ENCODE measurements around the gene SAMSN1. TPM values are rescaled to one million over a fixed set of nuclear protein-coding genes. Genes with fewer than 3 reads are reported as not detected.
A peak's percentile ranks its signal among the peaks of the same experiment; 100 is the strongest.

SAMSN1 gene
- total RNA-seq, 2 donors from 2014 or later, result 2.8 to 4.2 TPM

DNA sequence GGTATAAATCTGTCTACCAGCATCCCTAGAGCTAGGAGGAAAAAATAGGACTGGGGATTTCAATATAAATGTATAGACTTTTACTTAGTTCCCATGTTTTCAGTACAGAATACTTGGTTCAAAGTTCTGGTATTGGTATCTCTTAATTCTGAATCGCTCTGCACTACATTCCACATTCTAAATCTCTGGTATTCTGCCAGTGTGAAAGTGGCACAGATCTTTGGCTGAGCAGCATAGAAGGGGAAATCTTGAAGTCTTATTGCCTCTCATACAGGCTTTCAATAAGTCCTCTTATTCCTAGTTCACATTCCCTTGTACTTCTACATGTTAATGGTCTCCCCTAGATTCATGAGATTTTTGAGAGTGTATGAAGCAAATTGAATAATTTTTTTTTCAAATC is 89.2 kb downstream of the SAMSN1 start:
- ATAC-seq, result no peak
- DNase-seq, result no peak
- intact Hi-C loops (cut with DNase I, micrococcal nuclease), result no loop called here

DNA sequence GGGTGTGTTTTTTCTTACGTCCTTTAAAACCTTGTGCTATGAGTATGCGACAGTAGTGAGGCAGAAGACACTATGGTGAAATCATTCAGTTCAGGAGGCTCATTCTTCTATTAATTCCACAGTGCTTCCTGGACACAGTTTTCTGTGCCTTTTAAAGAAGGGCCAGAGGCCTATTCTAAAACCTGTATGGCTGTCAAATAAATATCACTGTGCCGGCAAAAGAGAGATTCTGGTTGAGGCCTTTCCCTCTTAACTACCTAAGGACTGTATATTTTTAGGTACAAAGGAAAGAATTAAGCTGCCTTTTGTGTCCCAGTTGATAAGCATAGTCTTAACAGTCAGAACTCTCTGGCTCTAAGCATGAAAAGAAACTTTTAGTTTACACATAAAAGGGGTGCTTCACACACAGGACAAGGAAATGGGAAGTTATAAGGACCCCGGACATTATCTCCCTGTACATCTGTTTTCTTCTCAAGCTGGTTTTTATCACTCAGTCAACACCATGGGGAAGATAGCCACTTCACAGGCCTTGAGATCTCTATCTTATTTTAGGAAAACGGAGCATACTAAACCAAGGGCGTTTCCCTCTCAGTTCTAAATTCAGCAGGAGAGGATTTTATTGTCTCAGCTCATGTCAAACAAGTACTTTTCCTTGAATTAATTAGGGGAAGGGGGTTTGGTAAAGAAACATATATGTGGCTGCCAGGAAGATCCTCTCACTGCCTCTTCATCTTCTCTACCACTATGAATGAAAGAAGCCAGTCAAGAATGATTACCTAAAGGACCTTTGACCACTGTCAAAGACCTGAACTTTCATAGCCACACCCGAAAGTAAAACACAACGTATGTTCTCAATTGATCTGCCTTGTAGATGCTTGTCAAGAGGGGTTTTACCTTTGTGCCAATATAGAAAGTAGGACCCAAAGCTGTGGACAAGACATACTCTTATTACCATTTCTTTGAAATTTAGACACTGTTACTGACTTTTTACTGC is 91.8 kb downstream of the SAMSN1 start:
- DNase-seq (no peak), ATAC-seq (peak; percentile 96)
- intact Hi-C loops (cut with DNase I, micrococcal nuclease), result no loop called here

DNA sequence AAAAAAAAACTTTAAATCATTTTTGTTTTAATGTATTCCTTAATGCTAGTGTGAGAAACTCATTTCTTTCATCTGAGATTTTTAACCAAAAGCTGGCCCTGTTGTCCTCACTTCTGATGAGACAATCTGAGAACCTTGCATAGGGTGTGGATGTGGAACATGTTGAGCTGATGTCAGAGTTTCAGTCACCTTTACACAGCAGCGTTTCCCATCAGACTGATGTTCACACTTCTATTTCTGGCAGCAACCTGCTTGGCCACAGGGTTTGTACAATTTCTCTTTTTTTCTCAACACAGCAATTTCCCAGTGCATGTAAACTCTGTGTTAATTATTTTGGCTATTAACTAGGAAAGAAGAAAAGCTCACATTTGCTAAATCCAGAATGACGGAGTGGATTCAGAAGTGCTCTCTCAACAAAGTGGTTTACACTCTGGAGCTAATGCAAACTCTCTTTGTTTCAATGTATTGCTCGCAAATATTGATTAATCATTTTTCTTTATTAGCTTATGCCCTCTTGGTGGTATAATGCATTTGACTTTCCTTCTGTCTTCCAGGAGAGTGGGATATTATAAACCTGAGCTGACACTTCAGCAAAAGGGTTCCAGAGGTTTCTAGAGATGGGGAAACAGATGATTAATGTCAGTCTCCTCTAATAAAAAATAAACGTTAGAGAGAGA is 92.6 kb downstream of the SAMSN1 start:
- no peak for DNase-seq
- intact Hi-C loops (cut with DNase I, micrococcal nuclease), result no loop called here
- no peak for ATAC-seq

DNA sequence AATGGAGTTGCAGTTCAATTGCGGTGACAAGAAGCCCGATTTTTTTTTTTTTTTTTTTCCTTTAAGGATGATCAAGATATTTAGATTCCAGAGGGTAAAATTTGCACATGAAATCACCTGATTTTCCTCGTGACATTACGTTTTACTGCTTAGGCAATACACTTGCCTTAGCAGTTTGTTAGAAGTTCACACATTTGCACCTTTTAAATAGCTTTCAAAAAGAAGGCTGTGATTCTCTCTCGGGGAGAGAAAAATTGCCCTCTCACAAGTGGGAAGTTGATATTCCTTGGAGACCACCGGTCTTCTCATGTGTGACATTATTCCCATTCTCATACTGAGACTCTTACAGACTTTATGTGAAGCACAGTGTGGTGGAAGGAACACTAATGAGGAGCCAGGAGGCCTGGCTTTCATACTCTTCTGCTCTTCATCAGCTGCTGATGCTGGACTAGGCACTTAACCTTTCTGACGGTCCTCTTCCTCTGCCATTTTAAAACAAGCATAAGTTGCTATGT is 93.3 kb downstream of the SAMSN1 start:
- no peak for ATAC-seq
- intact Hi-C loops (cut with DNase I, micrococcal nuclease), result no loop called here

DNA sequence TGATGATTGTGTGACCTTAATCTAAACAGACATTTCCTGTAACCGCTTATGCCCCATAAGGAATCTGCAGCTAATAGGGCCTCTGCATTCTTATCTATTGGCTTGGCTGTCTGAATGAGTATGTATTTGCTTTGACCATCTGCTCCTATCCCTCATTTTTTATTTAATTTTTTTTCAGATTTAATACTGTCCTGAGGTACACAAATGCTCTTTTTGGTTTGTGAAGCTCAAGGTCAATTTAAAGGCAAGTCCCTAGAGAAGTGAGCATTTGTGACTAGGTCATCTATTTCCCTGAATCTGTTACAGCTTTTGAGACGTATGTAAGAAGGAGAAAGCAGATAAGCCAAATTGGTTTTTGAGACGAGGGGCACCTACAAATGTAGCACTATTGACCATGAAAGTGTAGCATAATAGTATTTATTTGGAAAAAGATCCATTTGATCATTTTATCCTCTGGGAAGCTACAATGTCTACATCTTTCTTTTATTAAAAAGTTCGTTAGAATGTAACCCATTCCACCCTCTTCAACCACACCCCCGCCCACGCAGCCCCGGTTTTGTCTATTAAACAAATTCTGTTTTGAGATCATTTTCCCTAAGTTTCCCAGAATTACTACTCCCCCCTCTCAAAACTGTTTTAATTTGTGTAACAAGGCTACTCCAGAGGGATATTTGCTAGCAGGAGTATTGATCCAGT is 93.9 kb downstream of the SAMSN1 start:
- DNase-seq (peak in 1 of 2 donors; percentile 7), ATAC-seq (no peak)
- intact Hi-C loops (cut with DNase I, micrococcal nuclease), result no loop called here

More for the DNA sequence above, 93.3 kb downstream of the SAMSN1 start:
- DNase-seq, result no peak

DNA sequence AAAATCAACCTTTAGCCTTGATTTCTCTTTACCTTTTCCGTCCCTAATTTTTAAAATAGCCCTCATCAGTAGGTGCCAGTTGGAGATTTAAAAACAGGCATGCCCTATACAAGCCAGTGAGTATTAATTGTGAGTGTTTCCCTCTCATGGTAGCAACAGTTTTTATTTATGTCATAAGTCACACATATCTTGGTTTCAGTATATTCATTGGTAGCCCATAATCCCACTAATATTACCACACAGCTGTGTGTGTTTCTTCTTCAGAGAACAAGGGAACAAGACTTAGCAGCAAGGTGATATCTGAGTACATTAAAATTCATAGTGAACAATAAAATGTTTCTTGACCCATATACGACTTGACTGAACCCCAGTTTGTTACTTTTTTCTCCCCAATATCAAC is 94.6 kb downstream of the SAMSN1 start:
- DNase-seq, result no peak
- no peak for ATAC-seq
- intact Hi-C loops (cut with DNase I, micrococcal nuclease), result no loop called here

DNA sequence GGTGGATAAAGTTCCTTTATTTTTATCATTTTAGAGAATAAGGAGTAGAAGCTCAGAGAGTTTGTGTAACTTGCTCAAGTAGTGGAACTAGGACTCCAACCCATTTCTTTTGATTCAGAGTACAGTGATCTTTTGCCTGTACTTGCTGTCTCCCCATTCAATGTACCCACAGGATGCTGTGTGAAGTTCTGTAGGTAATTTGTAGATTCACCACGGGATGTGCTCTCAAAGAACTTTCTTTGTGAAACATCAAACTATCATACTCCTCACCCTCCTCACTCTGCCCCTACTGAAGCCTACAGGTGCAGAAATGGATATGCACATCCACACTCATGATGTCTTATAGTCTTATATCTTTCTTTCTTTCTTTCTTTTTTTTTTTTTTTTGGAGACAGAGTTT is 97.3 kb downstream of the SAMSN1 start:
- intact Hi-C loops (cut with DNase I, micrococcal nuclease), result no loop called here
- DNase-seq (no peak), ATAC-seq (no peak)

DNA sequence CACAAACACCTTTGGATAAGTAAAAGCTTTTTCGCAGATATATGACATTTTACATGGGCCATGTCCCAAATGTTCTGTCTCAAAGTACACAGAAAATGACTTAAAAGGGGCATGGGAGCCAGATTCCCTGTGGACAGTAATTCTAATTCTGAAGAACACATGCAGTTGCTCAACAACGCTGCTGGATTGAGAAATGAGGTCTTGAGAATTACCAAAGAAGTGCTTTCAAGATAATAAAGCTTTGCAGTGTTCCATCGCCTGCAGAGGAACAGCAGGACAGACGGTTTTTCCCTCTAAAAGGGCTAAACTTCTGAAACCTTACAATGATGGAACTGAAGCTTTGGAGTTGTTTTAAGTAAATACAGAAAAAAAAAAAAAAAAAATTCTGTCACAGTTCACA is 107.9 kb downstream of the SAMSN1 start:
- intact Hi-C loops (cut with DNase I, micrococcal nuclease), result no loop called here
- no peak for ATAC-seq
- no peak for DNase-seq

DNA sequence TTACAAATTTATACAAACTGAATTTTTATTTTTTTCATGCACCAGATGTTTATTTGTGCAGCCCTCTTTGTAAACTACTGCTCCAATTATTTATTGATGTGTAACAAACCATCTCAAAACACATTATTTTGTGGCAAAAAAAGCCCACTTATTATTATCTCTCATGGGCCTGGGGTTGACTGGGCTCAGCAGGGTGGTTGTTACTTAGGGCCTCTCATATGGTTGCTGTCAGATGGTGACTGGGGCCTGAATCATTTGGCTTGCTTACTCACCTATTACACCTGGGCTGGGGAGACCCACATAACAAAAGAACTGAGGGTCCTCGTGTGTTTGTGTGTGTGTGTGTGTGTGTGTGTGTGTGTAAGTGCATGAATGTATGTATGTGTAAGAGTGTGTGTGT is 110.7 kb downstream of the SAMSN1 start:
- intact Hi-C loops (cut with DNase I, micrococcal nuclease), result no loop called here
- ATAC-seq (no peak), DNase-seq (no peak)

Other genes with a start within 250 kb of the SAMSN1 start
- 10 to 100 TPM; 11.1 to 12.2 TPM for gene HSPA13, start 163.2 kb downstream of the SAMSN1 start, total RNA-seq

Measured in left colon (tissue), 2 donors.